T-helper 22 cell (primary cell): ENCODE results near the gene ADAM12.

ENCODE experiments used
- DNase-seq: peaks from one replicate; pipeline ENCODE4 v3.0.0-alpha.2; 2020; ENCODE audit warnings: low read depth

Gene ADAM12

DNA sequence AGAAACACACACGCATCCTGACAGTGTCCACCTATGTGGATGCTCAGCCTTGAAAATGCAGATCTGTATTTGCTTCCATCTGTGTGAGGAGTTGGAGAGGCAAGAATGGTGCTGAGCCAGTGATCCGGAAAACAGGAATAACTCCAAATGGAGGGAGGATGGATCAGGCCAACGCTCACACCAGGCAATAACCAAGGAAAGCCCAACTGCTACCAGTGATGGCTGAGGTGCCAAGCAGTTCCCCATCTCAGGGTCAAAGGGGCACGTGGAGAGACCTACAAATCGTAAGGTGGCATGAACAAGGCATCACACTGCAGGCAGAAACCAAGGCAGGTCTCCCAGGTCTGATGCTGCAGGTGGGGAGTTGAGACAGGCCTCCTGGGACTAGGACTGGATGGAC, 153.6 kb downstream of the ADAM12 start:
- no peak for DNase-seq

GRCh38 chr10:126233182-126234148, 154.8 kb downstream of the ADAM12 start:
- no peak for DNase-seq

DNA sequence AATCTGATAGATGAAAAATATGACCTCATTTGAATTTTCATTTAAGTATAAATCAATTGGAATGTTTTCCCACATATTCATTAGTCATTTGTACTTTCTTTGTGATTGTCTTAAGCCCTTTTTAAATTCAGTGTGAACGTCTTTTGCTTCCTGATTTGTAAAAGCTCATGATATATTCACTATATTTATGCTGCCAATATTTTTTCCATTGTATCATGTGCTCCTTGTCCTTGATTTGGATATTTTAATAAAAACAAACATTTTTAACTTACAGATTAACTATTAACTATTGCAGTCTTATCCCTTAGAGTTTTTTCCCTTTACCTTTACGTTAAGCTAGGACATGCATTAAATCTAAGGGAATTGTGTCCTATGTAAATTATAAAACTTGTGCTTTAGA, 157.7 kb downstream of the ADAM12 start:
- DNase-seq: no peak

DNA sequence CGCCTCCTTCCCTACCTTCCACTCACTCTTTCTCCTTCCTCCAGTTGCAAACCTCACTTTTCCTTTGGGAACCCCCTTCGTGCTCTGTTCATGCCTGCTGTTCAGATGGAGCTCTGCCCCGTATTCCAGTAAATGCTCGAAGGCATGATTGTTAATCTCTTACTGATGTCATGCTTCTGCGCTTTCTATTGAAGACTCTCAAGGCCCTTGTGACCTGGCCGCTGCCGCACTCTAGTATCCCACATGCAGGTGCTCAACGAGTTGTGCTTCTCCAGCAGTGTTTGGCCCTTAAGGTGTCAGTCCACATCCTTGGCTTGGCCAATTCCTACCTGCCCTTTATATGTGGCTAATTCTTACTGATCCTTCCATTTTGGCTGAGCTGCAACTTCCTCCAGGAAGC, 158.6 kb downstream of the ADAM12 start:
- no peak for DNase-seq

- no peak for DNase-seq
Observed at GRCh38 chr10:126227762-126228134, 160.5 kb downstream of the ADAM12 start.

DNA sequence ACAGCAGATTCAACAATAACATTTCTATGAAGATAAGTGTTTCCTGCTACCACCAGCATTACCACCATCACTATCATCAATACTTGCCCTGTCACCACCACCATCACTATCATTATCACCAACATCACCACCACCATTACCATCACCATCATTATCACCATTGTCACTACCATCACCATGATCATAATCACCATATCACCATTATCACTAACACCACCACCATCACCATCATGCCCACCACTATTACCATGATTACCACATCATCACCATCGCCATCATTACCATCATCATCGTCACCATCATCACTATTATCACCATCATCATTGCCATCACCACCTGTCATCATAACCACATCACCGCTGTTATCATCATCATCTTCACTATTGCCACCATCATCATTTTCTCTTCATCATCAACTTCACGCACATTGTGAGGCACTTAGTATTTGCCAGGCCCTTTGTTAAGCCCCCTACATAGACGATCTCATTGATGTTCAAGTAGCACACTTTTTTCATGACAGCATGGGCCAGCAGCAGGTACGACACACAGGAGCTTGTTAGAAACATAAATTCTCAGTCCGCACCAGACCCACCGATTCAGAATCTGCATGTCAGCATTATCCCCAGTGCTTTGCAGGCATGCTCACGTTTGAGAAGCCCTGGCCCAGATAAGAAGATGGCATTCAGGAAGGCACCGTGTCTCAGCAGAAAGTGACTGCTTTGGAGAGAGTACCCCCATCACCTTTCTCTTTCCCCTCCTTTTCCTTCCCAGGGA, 161.1 kb downstream of the ADAM12 start:
- DNase-seq: no peak

DNA sequence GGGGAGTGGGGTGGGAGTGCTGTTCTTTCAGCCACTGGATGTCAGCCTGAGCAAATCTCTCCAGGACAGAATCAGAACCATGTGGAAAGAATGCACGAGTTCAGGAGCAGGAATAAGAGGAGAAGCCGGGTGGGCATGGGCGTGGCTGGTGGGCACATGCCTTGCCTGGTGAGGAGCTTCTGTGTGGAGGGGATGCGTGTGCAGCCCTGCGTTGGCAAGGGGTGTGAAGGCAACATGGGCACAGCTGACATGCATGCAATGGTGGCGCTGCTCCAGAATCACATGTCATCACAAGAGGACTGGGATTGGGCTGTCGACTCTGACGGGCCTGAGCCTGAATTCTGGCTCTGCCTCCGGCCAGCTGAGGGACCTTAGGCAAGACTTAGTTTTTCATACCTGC, 162.1 kb downstream of the ADAM12 start:
- DNase-seq: no peak

GRCh38 chr10:126225672-126226008, 162.6 kb downstream of the ADAM12 start:
- no peak for DNase-seq

- no peak for DNase-seq
Observed at GRCh38 chr10:126224967-126225671, 163.2 kb downstream of the ADAM12 start.

DNA sequence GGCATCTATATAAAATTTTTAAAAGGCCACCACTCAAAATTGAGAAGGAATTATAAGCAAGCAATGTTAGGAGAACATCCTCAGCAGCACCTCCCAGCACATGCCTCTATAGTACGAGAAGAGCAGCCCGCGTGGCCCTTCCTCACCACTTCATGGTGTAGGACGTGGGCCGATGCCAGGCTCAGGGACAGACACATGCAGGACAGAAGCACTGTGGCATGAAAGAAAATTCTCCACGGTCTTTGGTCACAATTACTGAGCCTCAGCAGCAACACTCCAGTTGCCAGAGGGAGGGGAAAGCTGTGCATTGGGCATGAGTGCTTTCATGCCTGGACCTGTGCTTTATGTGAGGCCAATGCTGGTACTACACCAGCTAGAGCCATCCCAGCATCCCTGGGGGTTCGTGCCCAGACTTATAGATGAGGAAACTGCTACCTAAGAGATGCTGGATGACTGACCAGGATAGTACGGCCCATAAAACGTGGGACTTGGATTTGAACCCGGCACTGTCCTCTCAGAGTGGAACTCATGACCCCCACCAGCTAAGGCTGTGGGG, 164.7 kb downstream of the ADAM12 start:
- DNase-seq: no peak

DNA sequence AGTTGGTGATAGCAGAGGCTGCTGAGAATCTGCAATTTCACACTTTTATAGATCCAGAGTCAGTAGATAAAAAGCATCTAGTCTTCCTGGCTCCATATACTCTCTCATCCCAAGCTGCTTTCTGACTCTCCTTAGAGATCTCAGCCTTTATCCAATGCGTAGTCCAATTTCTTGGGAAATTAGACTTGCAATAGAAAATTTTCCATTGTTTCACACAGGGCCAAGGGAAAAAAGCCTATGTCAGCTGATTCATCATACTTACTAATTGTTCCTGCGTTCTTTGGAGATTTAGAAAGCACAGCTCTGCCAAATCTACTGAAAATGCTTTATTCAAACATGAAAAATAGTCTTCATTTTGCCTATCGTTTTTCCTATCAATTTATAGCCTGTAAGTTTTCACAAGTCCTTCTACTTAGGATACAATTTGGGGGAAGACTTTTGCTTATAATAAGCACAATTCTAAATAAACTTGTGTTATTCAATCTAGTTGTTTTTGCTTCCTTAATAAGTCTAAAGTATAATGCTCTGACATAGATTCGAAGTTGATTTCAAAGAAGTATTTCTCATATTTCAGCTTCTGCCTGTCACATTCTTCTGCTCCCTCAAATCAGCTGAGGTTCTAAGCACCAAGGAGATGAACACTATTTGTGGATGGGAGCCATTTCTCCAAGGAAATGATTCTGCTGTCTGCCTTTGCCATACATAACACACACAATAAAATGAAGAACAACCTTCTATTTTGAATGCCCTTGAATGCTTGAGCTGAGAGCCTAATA, 165.4 kb downstream of the ADAM12 start:
- DNase-seq: no peak

DNA sequence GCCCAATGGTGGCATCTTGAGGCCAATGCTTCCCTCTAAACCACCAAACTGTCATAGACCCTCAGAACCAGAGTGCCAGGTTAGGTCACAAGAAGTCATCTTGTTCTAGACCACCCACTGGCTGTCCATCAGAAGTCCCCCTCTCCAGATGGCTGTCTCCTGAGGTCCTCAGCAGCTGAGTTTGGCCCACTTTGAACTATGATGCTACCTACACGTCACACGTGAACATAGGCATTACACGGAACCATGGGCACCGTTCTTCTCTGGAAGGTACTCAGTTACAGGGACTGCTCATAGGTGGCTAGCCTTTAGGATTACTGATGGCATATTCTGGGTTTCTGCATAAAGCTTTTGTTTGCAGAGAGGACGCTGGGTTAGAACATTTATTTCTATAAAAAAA, 166.4 kb downstream of the ADAM12 start:
- DNase-seq: no peak

DNA sequence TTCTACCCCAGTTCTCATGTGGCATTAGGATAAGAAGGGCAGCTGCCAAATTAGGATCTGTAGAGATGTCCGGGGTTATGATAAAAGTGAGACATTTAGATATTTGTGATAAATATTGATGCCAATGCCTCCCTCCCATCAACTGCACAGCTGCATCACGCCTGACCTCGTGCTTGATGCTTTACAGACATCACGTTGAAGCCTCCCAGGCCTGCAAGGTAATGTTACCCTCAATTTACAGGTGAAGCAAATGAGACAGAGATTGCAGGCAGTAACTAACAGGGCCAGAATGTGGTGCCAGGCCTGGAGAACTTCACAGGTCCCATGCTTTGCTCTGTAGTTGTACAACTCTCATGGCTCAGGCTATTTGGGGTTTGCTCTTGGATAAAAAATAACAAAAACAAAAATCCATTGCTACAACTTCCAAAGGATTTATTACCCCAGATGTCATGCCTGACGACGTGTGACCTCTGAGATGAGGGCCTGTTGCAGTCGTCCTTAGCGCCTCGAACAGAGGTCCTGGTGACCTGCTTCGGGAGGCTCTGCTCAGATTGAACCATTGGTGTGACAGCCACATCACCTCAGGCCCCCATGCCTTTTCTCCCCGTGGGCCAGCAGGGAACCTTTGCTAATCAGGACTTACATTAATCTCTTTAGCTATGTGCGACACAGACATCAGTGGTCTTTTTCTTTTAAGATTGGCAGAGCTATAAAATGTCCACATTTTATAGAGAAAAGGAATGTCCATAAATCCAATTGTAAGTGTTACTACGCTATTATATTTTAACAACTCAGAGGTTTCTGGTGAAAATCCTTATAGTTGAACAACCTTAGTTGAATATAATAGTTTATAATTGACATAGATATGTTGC, 169.3 kb downstream of the ADAM12 start:
- DNase-seq: no peak

DNA sequence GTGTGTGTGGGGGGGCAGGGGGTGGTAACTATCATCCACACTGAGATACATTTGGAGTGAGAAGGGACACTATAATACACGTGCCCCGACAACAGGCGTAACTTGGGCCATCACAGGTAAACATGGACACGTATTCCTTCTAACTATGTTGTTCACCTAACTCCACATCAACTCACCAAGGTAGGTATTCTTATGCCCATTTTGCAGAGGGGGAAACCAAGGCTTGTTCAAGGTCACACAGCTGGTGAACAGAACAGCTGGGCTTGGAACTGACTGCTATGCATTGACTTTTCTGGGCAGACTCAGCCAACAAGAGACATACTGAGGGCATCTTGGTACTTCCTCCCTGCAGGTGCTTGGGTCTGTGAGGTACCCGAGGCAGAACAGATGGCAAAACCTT, 170.1 kb downstream of the ADAM12 start:
- no peak for DNase-seq

DNA sequence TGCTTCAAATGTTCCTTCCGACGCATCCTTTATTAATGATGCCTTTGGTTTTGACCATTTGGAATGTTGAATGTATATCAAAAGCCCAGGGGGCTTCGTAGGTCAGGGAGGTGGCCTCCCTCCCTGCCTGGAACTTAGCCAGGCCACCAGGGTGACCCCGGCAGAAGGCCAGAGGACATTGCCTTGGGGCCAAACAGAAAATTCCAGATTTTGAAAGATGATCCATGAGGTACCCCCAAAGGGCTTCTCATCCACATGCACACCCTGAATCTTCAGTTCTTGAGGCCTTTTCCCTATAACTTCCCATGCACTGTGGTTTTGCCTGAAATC, 171.7 kb downstream of the ADAM12 start:
- DNase-seq: no peak

- no peak for DNase-seq
Observed at GRCh38 chr10:126215746-126216631, 172.3 kb downstream of the ADAM12 start.

GRCh38 chr10:126214679-126215078, 173.6 kb downstream of the ADAM12 start:
- DNase-seq: no peak

DNA sequence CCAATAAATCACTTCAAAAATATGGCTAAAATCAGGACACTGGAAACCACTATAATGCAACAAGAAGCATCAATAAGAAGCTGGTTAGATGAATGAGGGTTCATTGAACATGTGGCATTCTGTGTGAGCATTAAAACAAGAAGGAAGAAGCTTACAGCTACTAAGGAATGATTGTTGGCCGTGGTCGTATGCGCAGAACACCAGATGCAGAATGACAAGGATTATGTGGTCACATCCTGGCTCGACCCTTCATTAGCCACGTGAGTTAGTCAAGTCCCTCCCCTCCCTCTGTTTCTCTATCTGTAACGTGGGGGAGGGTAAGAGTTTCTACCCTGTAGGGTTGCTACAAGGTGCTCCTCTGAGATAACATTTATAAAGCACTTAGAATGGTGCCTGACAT, 174.3 kb downstream of the ADAM12 start:
- DNase-seq: no peak

GRCh38 chr10:126212738-126213137, 175.5 kb downstream of the ADAM12 start:
- no peak for DNase-seq
